T-helper 1 cell treated with Interleukin-12 subunit alpha and Interleukin-12 subunit beta and Interleukin-4 antibody, amounts not matched to agents 30 μg/mL and 1 μg/mL, for 36 hours (primary cell): ENCODE data around the gene ZNF3.

Source experiments
- H3K27ac Mint-ChIP-seq: one replicate; pipeline ENCODE4 v1.8.0; 2021; ENCODE audit warnings: mild to moderate bottlenecking, mixed read lengths
- H3K27me3 Mint-ChIP-seq: one replicate; pipeline ENCODE4 v1.8.0; 2021; ENCODE audit warnings: low read depth, mixed read lengths
- H3K36me3 Mint-ChIP-seq: one replicate; pipeline ENCODE4 v1.8.0; 2021; ENCODE audit warnings: low read depth, mixed read lengths
- H3K4me1 Mint-ChIP-seq: one replicate; pipeline ENCODE4 v1.8.0; 2021; ENCODE audit warnings: low read depth, mixed read lengths
- H3K4me3 Mint-ChIP-seq: one replicate; pipeline ENCODE4 v1.8.0; 2021; ENCODE audit warnings: mild to moderate bottlenecking, moderate library complexity, mixed read lengths
- H3K9me3 Mint-ChIP-seq: one replicate; pipeline ENCODE4 v1.8.0; 2021; ENCODE audit warnings: mixed read lengths

Gene ZNF3

GRCh38 chr7:100100420-100101015 is 19.0 kb upstream of the ZNF3 start:
- H3K9me3 Mint-ChIP-seq, result no peaks in the 10 kb centered on the region
- peaks cover 35% of the 10 kb centered on the region for H3K4me1 Mint-ChIP-seq

GRCh38 chr7:100099452-100099851 is 17.9 kb upstream of the ZNF3 start:
- peaks cover 35% of the 10 kb centered on the region for H3K4me1 Mint-ChIP-seq
- H3K27ac Mint-ChIP-seq, result peak overlapping the region; percentile 88
- H3K36me3 Mint-ChIP-seq, result peaks cover 51% of the 10 kb centered on the region
- H3K27me3 Mint-ChIP-seq, result no peaks in the 10 kb centered on the region
- H3K9me3 Mint-ChIP-seq, result no peaks in the 10 kb centered on the region
- peak overlapping the region; percentile 91 for H3K4me3 Mint-ChIP-seq

More at GRCh38 chr7:100100420-100101015, 19.0 kb upstream of the ZNF3 start:
- Mint-ChIP-seq H3K27me3 (no peaks in the 10 kb centered on the region), H3K27ac (peak overlapping the region; percentile 90), H3K4me3 (peak overlapping the region; percentile 91), H3K36me3 (peaks cover 47% of the 10 kb centered on the region)

GRCh38 chr7:100098913-100099312 is 17.4 kb upstream of the ZNF3 start:
- H3K4me1 Mint-ChIP-seq, result peaks cover 34% of the 10 kb centered on the region
- peak overlapping the region; percentile 88 for H3K27ac Mint-ChIP-seq
- no peaks in the 10 kb centered on the region for H3K27me3 Mint-ChIP-seq
- peaks cover 52% of the 10 kb centered on the region for H3K36me3 Mint-ChIP-seq
- no peaks in the 10 kb centered on the region for H3K9me3 Mint-ChIP-seq
- peak overlapping the region; percentile 91 for H3K4me3 Mint-ChIP-seq

- Mint-ChIP-seq H3K27ac (peak overlapping the region; percentile 59), H3K9me3 (no peaks in the 10 kb centered on the region), H3K4me3 (no peak overlapping the region), H3K36me3 (peaks cover 79% of the 10 kb centered on the region), H3K4me1 (peaks cover 28% of the 10 kb centered on the region), H3K27me3 (no peaks in the 10 kb centered on the region)
These were observed 14.2 kb upstream of the ZNF3 start for GRCh38 chr7:100095704-100096103.

- H3K4me1 Mint-ChIP-seq, result peaks cover 28% of the 10 kb centered on the region
- no peak overlapping the region for H3K27ac Mint-ChIP-seq
- H3K36me3 Mint-ChIP-seq, result peaks cover 83% of the 10 kb centered on the region
- no peaks in the 10 kb centered on the region for H3K9me3 Mint-ChIP-seq
- no peak overlapping the region for H3K4me3 Mint-ChIP-seq
- H3K27me3 Mint-ChIP-seq, result no peaks in the 10 kb centered on the region
These were observed 13.8 kb upstream of the ZNF3 start for GRCh38 chr7:100095289-100095688.

- peaks cover 23% of the 10 kb centered on the region for H3K4me1 Mint-ChIP-seq
- peaks cover 71% of the 10 kb centered on the region for H3K36me3 Mint-ChIP-seq
These were observed 12.5 kb upstream of the ZNF3 start for GRCh38 chr7:100093925-100094486.

GRCh38 chr7:100093498-100093897 is 12.0 kb upstream of the ZNF3 start:
- peaks cover 66% of the 10 kb centered on the region for H3K36me3 Mint-ChIP-seq
- peaks cover 18% of the 10 kb centered on the region for H3K4me1 Mint-ChIP-seq
- H3K27me3 Mint-ChIP-seq, result no peaks in the 10 kb centered on the region
- H3K27ac Mint-ChIP-seq, result no peak overlapping the region
- no peak overlapping the region for H3K4me3 Mint-ChIP-seq
- no peaks in the 10 kb centered on the region for H3K9me3 Mint-ChIP-seq

More at GRCh38 chr7:100093925-100094486, 12.5 kb upstream of the ZNF3 start:
- H3K4me3 Mint-ChIP-seq, result no peak overlapping the region
- H3K27me3 Mint-ChIP-seq, result no peaks in the 10 kb centered on the region
- H3K9me3 Mint-ChIP-seq, result no peaks in the 10 kb centered on the region
- no peak overlapping the region for H3K27ac Mint-ChIP-seq

GRCh38 chr7:100093054-100093453 is 11.5 kb upstream of the ZNF3 start:
- Mint-ChIP-seq H3K27me3 (no peaks in the 10 kb centered on the region), H3K4me1 (peaks cover 15% of the 10 kb centered on the region), H3K27ac (no peak overlapping the region), H3K36me3 (peaks cover 62% of the 10 kb centered on the region), H3K9me3 (no peaks in the 10 kb centered on the region), H3K4me3 (no peak overlapping the region)

- H3K27me3 Mint-ChIP-seq, result no peaks in the 10 kb centered on the region
- H3K27ac Mint-ChIP-seq, result no peak overlapping the region
- H3K4me1 Mint-ChIP-seq, result peaks cover 14% of the 10 kb centered on the region
- H3K36me3 Mint-ChIP-seq, result peaks cover 50% of the 10 kb centered on the region
- H3K9me3 Mint-ChIP-seq, result no peaks in the 10 kb centered on the region
- H3K4me3 Mint-ChIP-seq, result no peak overlapping the region
These were observed 10.1 kb upstream of the ZNF3 start for GRCh38 chr7:100091411-100092181.

- peaks cover 42% of the 10 kb centered on the region for H3K36me3 Mint-ChIP-seq
- no peaks in the 10 kb centered on the region for H3K27me3 Mint-ChIP-seq
- H3K4me1 Mint-ChIP-seq, result peaks cover 14% of the 10 kb centered on the region
- H3K27ac Mint-ChIP-seq, result peak overlapping the region; percentile 22
- H3K9me3 Mint-ChIP-seq, result no peaks in the 10 kb centered on the region
- H3K4me3 Mint-ChIP-seq, result peak overlapping the region; percentile 28
These were observed 9.2 kb upstream of the ZNF3 start for GRCh38 chr7:100090527-100091410.

GRCh38 chr7:100089458-100090196 is 8.1 kb upstream of the ZNF3 start:
- no peaks in the 10 kb centered on the region for H3K9me3 Mint-ChIP-seq
- H3K4me1 Mint-ChIP-seq, result peaks cover 14% of the 10 kb centered on the region
- H3K36me3 Mint-ChIP-seq, result peaks cover 35% of the 10 kb centered on the region
- H3K27ac Mint-ChIP-seq, result peak overlapping the region; percentile 92
- peaks cover 5% of the 10 kb centered on the region for H3K27me3 Mint-ChIP-seq
- peak overlapping the region; percentile 89 for H3K4me3 Mint-ChIP-seq

GRCh38 chr7:100088621-100089457 is 7.3 kb upstream of the ZNF3 start, which contains the start of gene COPS6:
TSS of gene COPS6 (plus strand) at chr7:100088969. CDS start at chr7:100088991, 22 bp downstream.
- H3K27ac Mint-ChIP-seq, result peak within 1 kb of the TSS; percentile 92
- no peaks in the 10 kb centered on the region for H3K9me3 Mint-ChIP-seq
- peaks cover 6% of the 10 kb centered on the region for H3K27me3 Mint-ChIP-seq
- peaks cover 33% of the 10 kb centered on the region for H3K36me3 Mint-ChIP-seq
- H3K4me3 Mint-ChIP-seq, result peak within 1 kb of the TSS; percentile 89
- peaks cover 14% of the 10 kb centered on the region for H3K4me1 Mint-ChIP-seq

GRCh38 chr7:100088095-100088620 is 6.6 kb upstream of the ZNF3 start:
- Mint-ChIP-seq H3K27me3 (peaks cover 6% of the 10 kb centered on the region), H3K36me3 (peaks cover 26% of the 10 kb centered on the region), H3K4me1 (peaks cover 14% of the 10 kb centered on the region), H3K27ac (peak overlapping the region; percentile 92), H3K9me3 (no peaks in the 10 kb centered on the region), H3K4me3 (peak overlapping the region; percentile 89)
